ENCODE measurements around the gene PTRH1. TPM values are rescaled to one million over a fixed set of nuclear protein-coding genes. Genes with fewer than 3 reads are reported as not detected.
A peak's percentile ranks its signal among the peaks of the same experiment; 100 is the strongest.

The PTRH1 gene
- total and polyA plus RNA-seq, 9 donors = 1.0 to 27.7 (median 11.1) TPM

GRCh38 chr9:127729522-127730256 is 14.2 kb upstream of the PTRH1 start:
- 88 to 92% (median 90%) methylated on average over 16 to 18 of the region's 18 CpGs for WGBS, 3 donors
- DNase-seq = no peak
- Histone ChIP-seq H3K27me3 (no peaks in the 10 kb centered on the region), H3K4me1 (ENCODE audit: insufficient read depth) (peaks cover 6% of the 10 kb centered on the region), H3K36me3 (no peaks in the 10 kb centered on the region), H3K9me3 (no peaks in the 10 kb centered on the region), H3K27ac (no peak overlapping the region), H3K4me3 (no peak overlapping the region)
- no peak for TF ChIP-seq EP300 (IDR thresholded peaks at IDR 0.05)
- TF ChIP-seq POLR2A (IDR thresholded peaks at IDR 0.05) = no peak
- TF ChIP-seq CTCF (IDR thresholded peaks at IDR 0.05) = no peak
- intact Hi-C loops (cut with DNase I) = loop anchor here (5.0 to 10.0 kb wide), 4 partner anchors 137 to 225 kb away; no protein-coding TSS in a partner anchor

- H3K4me1 ChIP-seq (ENCODE audit: insufficient read depth) = peaks cover 5% of the 10 kb centered on the region
- H3K9me3 ChIP-seq = no peaks in the 10 kb centered on the region
- no peak overlapping the region for H3K4me3 ChIP-seq
- intact Hi-C loops (cut with DNase I) = loop anchor here in 2 of 4 donors (5.0 to 10.0 kb wide), 2 partner anchors 222 to 224 kb away; no protein-coding TSS in a partner anchor
- no peak for DNase-seq
- H3K27me3 ChIP-seq = no peaks in the 10 kb centered on the region
- WGBS, 3 donors = 80 to 86% (median 84%) methylated on average over 8 of the region's 8 CpGs
- H3K36me3 ChIP-seq = no peaks in the 10 kb centered on the region
- TF ChIP-seq EP300 (IDR thresholded peaks at IDR 0.05) = no peak
- no peak for TF ChIP-seq CTCF (IDR thresholded peaks at IDR 0.05)
- TF ChIP-seq POLR2A (IDR thresholded peaks at IDR 0.05) = no peak
- H3K27ac ChIP-seq = no peak overlapping the region
Observed at GRCh38 chr9:127728808-127729207, 13.3 kb upstream of the PTRH1 start.

- Histone ChIP-seq H3K4me3 (no peak overlapping the region), H3K4me1 (ENCODE audit: insufficient read depth) (peaks cover 5% of the 10 kb centered on the region), H3K27ac (no peak overlapping the region), H3K27me3 (no peaks in the 10 kb centered on the region), H3K9me3 (no peaks in the 10 kb centered on the region), H3K36me3 (no peaks in the 10 kb centered on the region)
- DNase-seq = no peak
- intact Hi-C loops (cut with DNase I) = loop anchor here in 2 of 4 donors (5.0 to 10.0 kb wide), 2 partner anchors 220 to 222 kb away; no protein-coding TSS in a partner anchor
- TF ChIP-seq CTCF (IDR thresholded peaks at IDR 0.05) = no peak
- TF ChIP-seq POLR2A (IDR thresholded peaks at IDR 0.05) = no peak
- no peak for TF ChIP-seq EP300 (IDR thresholded peaks at IDR 0.05)
- WGBS, 3 donors = 68 to 71% (median 71%) methylated on average over 8 of the region's 8 CpGs
Observed at GRCh38 chr9:127726871-127727270, 11.4 kb upstream of the PTRH1 start.

- Histone ChIP-seq H3K36me3 (no peaks in the 10 kb centered on the region), H3K27me3 (no peaks in the 10 kb centered on the region), H3K9me3 (no peaks in the 10 kb centered on the region), H3K27ac (no peak overlapping the region), H3K4me3 (no peak overlapping the region), H3K4me1 (ENCODE audit: insufficient read depth) (peaks cover 3% of the 10 kb centered on the region)
- intact Hi-C loops (cut with DNase I) = loop anchor here in 1 of 4 donors (10.0 kb wide), 1 partner anchor 219 kb away; no protein-coding TSS in a partner anchor
- WGBS, 3 donors = 51 to 59% (median 53%) methylated on average over 23 of the region's 23 CpGs
- TF ChIP-seq POLR2A (IDR thresholded peaks at IDR 0.05) (no peak), CTCF (IDR thresholded peaks at IDR 0.05) (no peak), EP300 (IDR thresholded peaks at IDR 0.05) (no peak)
- peak in 1 of 5 donors; percentile 38 for DNase-seq
Observed at GRCh38 chr9:127724012-127724411, 8.5 kb upstream of the PTRH1 start.
